GM23338 (cell line): ENCODE measurements around the gene TMA7B. TPM values are rescaled to one million over a fixed set of nuclear protein-coding genes. Genes with fewer than 3 reads are reported as not detected.

ENCODE experiments used
- ATAC-seq: fragments of 200-7000 bp; cut with Tn5 transposase; 3 replicates; pipeline ENCODE4 v1.9.1; 2020
- DNase-seq: peaks from one replicate; pipeline ENCODE4 v3.0.0-alpha.2; 2015; ENCODE audit warnings: low spot score
- H2AFZ ChIP-seq: fragments of 200-600 bp; sonication (generic); 2 replicates; pipeline ENCODE4 v1.8.0; 2016; ENCODE audit warnings: antibody characterized with exemption, mild to moderate bottlenecking, moderate library complexity
- H3F3A ChIP-seq: fragments of 200-600 bp; sonication (generic); replicated peaks from 2 replicates; pipeline ENCODE4 v1.8.0; 2017; ENCODE audit warnings: antibody characterized with exemption, mixed run types, low read depth
- H3K27ac ChIP-seq: fragments of 200-600 bp; sonication (generic); 2 replicates; pipeline ENCODE4 v1.6.1; 2016; ENCODE audit warnings: low read depth
- H3K27me3 ChIP-seq: fragments of 200-600 bp; sonication (generic); 2 replicates; pipeline ENCODE4 v1.8.0; 2016; ENCODE audit warnings: mild to moderate bottlenecking, mixed run types, moderate library complexity; ENCODE audit not compliant: insufficient read depth
- H3K36me3 ChIP-seq: fragments of 200-600 bp; sonication (generic); 2 replicates; pipeline ENCODE4 v1.8.0; 2016; ENCODE audit warnings: mild to moderate bottlenecking; ENCODE audit not compliant: insufficient read depth
- H3K4me1 ChIP-seq: fragments of 200-600 bp; sonication (generic); 2 replicates; pipeline ENCODE4 v1.8.0; 2016; ENCODE audit warnings: mild to moderate bottlenecking, moderate library complexity; ENCODE audit not compliant: insufficient read depth
- H3K4me2 ChIP-seq: fragments of 200-600 bp; sonication (generic); 2 replicates; pipeline ENCODE4 v1.7.1; 2017; ENCODE audit warnings: mixed run types
- H3K4me3 ChIP-seq: fragments of 200-600 bp; sonication (generic); 2 replicates; pipeline ENCODE4 v1.6.1; 2016; ENCODE audit warnings: mixed run types
- H3K79me2 ChIP-seq: fragments of 200-600 bp; sonication (generic); replicated peaks from 2 replicates; pipeline ENCODE4 v1.8.0; 2017; ENCODE audit warnings: mild to moderate bottlenecking; ENCODE audit not compliant: insufficient read depth
- H3K9me2 ChIP-seq: fragments of 200-600 bp; sonication (generic); 2 replicates; pipeline ENCODE4 v1.8.0; 2017; ENCODE audit not compliant: insufficient read depth
- H4K20me1 ChIP-seq: fragments of 200-600 bp; sonication (generic); replicated peaks from 2 replicates; pipeline ENCODE4 v1.8.0; 2017; ENCODE audit warnings: mild to moderate bottlenecking; ENCODE audit not compliant: insufficient read depth
- H3K27ac Mint-ChIP-seq: 2 replicates; pipeline ENCODE4 v1.8.0; 2020; ENCODE audit warnings: inconsistent platforms, mild to moderate bottlenecking, moderate library complexity, mixed read lengths
- H3K27me3 Mint-ChIP-seq: 3 replicates; pipeline ENCODE4 v1.8.0; 2022; ENCODE audit warnings: low read depth, mild to moderate bottlenecking, moderate library complexity, mixed read lengths, inconsistent platforms; ENCODE audit not compliant: insufficient read depth, poor library complexity
- H3K36me3 Mint-ChIP-seq: 3 replicates; pipeline ENCODE4 v1.8.0; 2021; ENCODE audit warnings: low read depth, mild to moderate bottlenecking, inconsistent platforms, moderate library complexity, mixed read lengths
- H3K4me1 Mint-ChIP-seq: 3 replicates; pipeline ENCODE4 v1.8.0; 2020; ENCODE audit warnings: mild to moderate bottlenecking, inconsistent platforms, mixed read lengths
- H3K4me3 Mint-ChIP-seq: 3 replicates; pipeline ENCODE4 v1.8.0; 2021; ENCODE audit warnings: moderate library complexity, mild to moderate bottlenecking, inconsistent platforms, mixed read lengths
- H3K9me3 Mint-ChIP-seq: 3 replicates; pipeline ENCODE4 v1.8.0; 2020; ENCODE audit warnings: moderate library complexity, mild to moderate bottlenecking, inconsistent platforms, mixed read lengths
- CREB1 ChIP-seq: fragments of 250-450 bp; sonication (Bioruptor Pico); IDR thresholded peaks from 2 replicates; pipeline ENCODE4 v1.5.0; 2020; ENCODE audit warnings: low read depth, mild to moderate bottlenecking, moderate library complexity
- EZH2 ChIP-seq: fragments of 200-600 bp; sonication (generic); IDR thresholded peaks from one replicate; pipeline ENCODE4 v1.8.0; 2017; ENCODE audit warnings: antibody characterized with exemption, mild to moderate bottlenecking, low read depth; ENCODE audit not compliant: unreplicated experiment
- EZH2phosphoT487 ChIP-seq: fragments of 200-600 bp; sonication (generic); IDR thresholded peaks from one replicate; pipeline ENCODE4 v1.8.1; 2018; ENCODE audit warnings: antibody characterized with exemption; ENCODE audit not compliant: unreplicated experiment
- JUNB ChIP-seq: IDR thresholded peaks from one replicate; pipeline ENCODE4 v1.6.1; 2016; ENCODE audit warnings: antibody characterized with exemption; ENCODE audit not compliant: unreplicated experiment
- NANOG ChIP-seq: IDR thresholded peaks from 2 replicates; pipeline ENCODE4 v1.6.1; 2016; ENCODE audit warnings: antibody characterized with exemption, borderline replicate concordance
- POLR2AphosphoS5 ChIP-seq: IDR thresholded peaks from 2 replicates; pipeline ENCODE4 v1.6.1; 2016; ENCODE audit warnings: antibody characterized with exemption, low read depth
- STAT1 ChIP-seq: IDR thresholded peaks from one replicate; pipeline ENCODE4 v1.6.1; 2016; ENCODE audit warnings: antibody characterized with exemption; ENCODE audit not compliant: unreplicated experiment
- ZNF114 ChIP-seq: fragments of 250-450 bp; sonication (Bioruptor Pico); IDR thresholded peaks from 2 replicates; pipeline ENCODE4 v1.5.0; 2020; ENCODE audit warnings: mild to moderate bottlenecking, moderate library complexity
- ZNF331 ChIP-seq: fragments of 250-450 bp; sonication (Bioruptor Pico); IDR thresholded peaks from 2 replicates; pipeline ENCODE4 v1.5.0; 2020; ENCODE audit warnings: low read depth, mild to moderate bottlenecking, moderate library complexity
- polyA plus RNA-seq: library from polyadenylated mRNA; unstranded; fragments of >200 nt; fragmentation: Nextera tagmentation; extraction: Ambion mirVana; gene quantifications from 2 replicates; pipeline ENCODE4 v1.2.1, GENCODE V29; 2016
- total RNA-seq: library from RNA; depleted of rRNA; stranded (reverse); fragments of >200 nt; shearing (Covaris generic); gene quantifications from 2 replicates; pipeline ENCODE4 v1.2.3, GENCODE V29; 2014
- TF ChIP-seq, protein P1 (sequence below): IDR thresholded peaks from 2 replicates; pipeline ENCODE4 v1.6.1; 2016; ENCODE audit warnings: antibody characterized with exemption
- TF ChIP-seq, protein P2 (sequence below), 2 experiments: fragments of 200-600 bp in 1 of 2; sonication (generic) in 1 of 2; conservative IDR thresholded peaks; 2 replicates each; pipeline versions ENCODE4 v1.5.1 to v1.6.1; 2016 to 2017; ENCODE audit warnings: antibody characterized with exemption in 2 of 2, low read depth in 2 of 2, mild to moderate bottlenecking in 2 of 2, moderate library complexity in 1 of 2

The TMA7B gene
- total and polyA plus RNA-seq, 2 experiments from 2014 or later = not detected

- peaks cover 3% of the 10 kb centered on the region for H3K4me1 Mint-ChIP-seq
- Histone ChIP-seq H3K27ac (no peak overlapping the region), H3K79me2 (no peaks in the 10 kb centered on the region), H3K4me1 (no peaks in the 10 kb centered on the region), H3K36me3 (no peaks in the 10 kb centered on the region), H3K4me3 (no peak overlapping the region), H4K20me1 (no peaks in the 10 kb centered on the region), H3F3A (no peaks in the 10 kb centered on the region), H3K9me2 (no peaks in the 10 kb centered on the region), H2AFZ (no peak overlapping the region), H3K4me2 (no peak overlapping the region), H3K27me3 (no peaks in the 10 kb centered on the region)
- TF ChIP-seq NANOG (no peak), STAT1 (no peak), EZH2 (no peak), ZNF331 (CRISPR knock-in tag) (no peak), ZNF114 (CRISPR knock-in tag) (no peak)
- TF ChIP-seq, protein P1, sequence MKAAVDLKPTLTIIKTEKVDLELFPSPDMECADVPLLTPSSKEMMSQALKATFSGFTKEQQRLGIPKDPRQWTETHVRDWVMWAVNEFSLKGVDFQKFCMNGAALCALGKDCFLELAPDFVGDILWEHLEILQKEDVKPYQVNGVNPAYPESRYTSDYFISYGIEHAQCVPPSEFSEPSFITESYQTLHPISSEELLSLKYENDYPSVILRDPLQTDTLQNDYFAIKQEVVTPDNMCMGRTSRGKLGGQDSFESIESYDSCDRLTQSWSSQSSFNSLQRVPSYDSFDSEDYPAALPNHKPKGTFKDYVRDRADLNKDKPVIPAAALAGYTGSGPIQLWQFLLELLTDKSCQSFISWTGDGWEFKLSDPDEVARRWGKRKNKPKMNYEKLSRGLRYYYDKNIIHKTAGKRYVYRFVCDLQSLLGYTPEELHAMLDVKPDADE = no peak
- no peaks in the 10 kb centered on the region for H3K9me3 Mint-ChIP-seq
- no peak overlapping the region for H3K4me3 Mint-ChIP-seq
- no peak overlapping the region for H3K27ac Mint-ChIP-seq
- H3K27me3 Mint-ChIP-seq = peaks cover 10% of the 10 kb centered on the region
- H3K36me3 Mint-ChIP-seq = no peaks in the 10 kb centered on the region
- ATAC-seq (no peak), DNase-seq (no peak)
Observed at GRCh38 chr22:39984006-39984405, 23.8 kb downstream of the TMA7B start.

- no peak overlapping the region for H3K27ac Mint-ChIP-seq
- H2AFZ ChIP-seq = no peak overlapping the region
- H3K79me2 ChIP-seq = no peaks in the 10 kb centered on the region
- H3K36me3 Mint-ChIP-seq = no peaks in the 10 kb centered on the region
- no peak overlapping the region for H3K4me3 Mint-ChIP-seq
- peaks cover 10% of the 10 kb centered on the region for H3K27me3 Mint-ChIP-seq
- no peak for TF ChIP-seq EZH2
- H3K36me3 ChIP-seq = no peaks in the 10 kb centered on the region
- H3K27ac ChIP-seq = no peak overlapping the region
- no peaks in the 10 kb centered on the region for H3K27me3 ChIP-seq
- H3F3A ChIP-seq = no peaks in the 10 kb centered on the region
- no peaks in the 10 kb centered on the region for H3K9me2 ChIP-seq
- peaks cover 9% of the 10 kb centered on the region for H3K4me1 Mint-ChIP-seq
- H3K4me3 ChIP-seq = no peak overlapping the region
- peaks cover 7% of the 10 kb centered on the region; the same call in 1 of the 2 replicates for H3K4me1 ChIP-seq
- no peak for DNase-seq
- H4K20me1 ChIP-seq = no peaks in the 10 kb centered on the region
- ATAC-seq = no peak
- no peaks in the 10 kb centered on the region for H3K9me3 Mint-ChIP-seq
- H3K4me2 ChIP-seq = no peak overlapping the region
Observed at GRCh38 chr22:39984746-39985145, 24.5 kb downstream of the TMA7B start.

DNA sequence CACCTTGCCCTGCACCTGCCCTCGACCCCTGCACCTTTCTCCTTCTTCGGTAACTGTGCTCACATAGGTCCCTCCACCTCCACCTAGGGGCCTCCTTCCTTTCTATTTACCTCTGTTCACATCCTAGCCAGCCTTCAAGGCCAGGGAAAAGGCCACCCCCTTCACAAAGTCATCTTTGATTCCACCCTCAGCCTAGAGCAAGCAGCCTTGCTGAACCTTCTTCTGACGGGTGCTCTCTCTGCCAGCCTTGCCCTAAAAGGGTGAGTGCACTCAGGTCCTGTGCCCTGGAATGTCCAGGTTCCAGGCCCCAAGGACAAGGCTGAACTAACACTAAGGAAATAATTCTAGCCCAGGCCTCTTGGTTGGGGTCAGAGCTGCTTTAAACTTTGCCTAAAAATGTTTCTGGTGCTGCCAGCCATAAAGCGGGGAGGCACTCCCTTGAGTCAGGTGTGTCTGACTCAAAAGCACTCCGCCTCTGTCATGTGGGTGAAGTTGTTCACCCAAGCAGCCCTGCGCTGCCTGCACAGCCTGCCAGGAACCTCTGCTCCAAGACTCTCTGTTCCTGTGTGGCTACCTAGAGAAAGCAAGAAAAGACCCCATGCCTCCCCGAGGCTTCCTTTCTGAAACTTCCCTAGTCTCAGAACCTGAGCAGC lies 25.3 kb downstream of the TMA7B start:
- DNase-seq (no peak), ATAC-seq (no peak)
- no peaks in the 10 kb centered on the region for H4K20me1 ChIP-seq
- no peaks in the 10 kb centered on the region for H3F3A ChIP-seq
- Mint-ChIP-seq H3K4me1 (peaks cover 11% of the 10 kb centered on the region), H3K9me3 (no peaks in the 10 kb centered on the region), H3K36me3 (no peaks in the 10 kb centered on the region), H3K4me3 (no peak overlapping the region), H3K27ac (no peak overlapping the region), H3K27me3 (peaks cover 10% of the 10 kb centered on the region)
- H2AFZ ChIP-seq = no peak overlapping the region
- no peaks in the 10 kb centered on the region for H3K9me2 ChIP-seq
- H3K36me3 ChIP-seq = no peaks in the 10 kb centered on the region
- H3K4me2 ChIP-seq = no peak overlapping the region
- H3K4me3 ChIP-seq = no peak overlapping the region
- H3K4me1 ChIP-seq = peaks cover 11% of the 10 kb centered on the region; the same call in 1 of the 2 replicates
- H3K27me3 ChIP-seq = no peaks in the 10 kb centered on the region
- no peaks in the 10 kb centered on the region for H3K79me2 ChIP-seq
- no peak overlapping the region for H3K27ac ChIP-seq
- TF ChIP-seq ZNF331 (CRISPR knock-in tag) (no peak), JUNB (no peak), EZH2phosphoT487 (no peak), STAT1 (no peak), POLR2AphosphoS5 (no peak), NANOG (no peak), ZNF114 (CRISPR knock-in tag) (no peak), CREB1 (CRISPR knock-in tag) (no peak)
- TF ChIP-seq, protein P2, sequence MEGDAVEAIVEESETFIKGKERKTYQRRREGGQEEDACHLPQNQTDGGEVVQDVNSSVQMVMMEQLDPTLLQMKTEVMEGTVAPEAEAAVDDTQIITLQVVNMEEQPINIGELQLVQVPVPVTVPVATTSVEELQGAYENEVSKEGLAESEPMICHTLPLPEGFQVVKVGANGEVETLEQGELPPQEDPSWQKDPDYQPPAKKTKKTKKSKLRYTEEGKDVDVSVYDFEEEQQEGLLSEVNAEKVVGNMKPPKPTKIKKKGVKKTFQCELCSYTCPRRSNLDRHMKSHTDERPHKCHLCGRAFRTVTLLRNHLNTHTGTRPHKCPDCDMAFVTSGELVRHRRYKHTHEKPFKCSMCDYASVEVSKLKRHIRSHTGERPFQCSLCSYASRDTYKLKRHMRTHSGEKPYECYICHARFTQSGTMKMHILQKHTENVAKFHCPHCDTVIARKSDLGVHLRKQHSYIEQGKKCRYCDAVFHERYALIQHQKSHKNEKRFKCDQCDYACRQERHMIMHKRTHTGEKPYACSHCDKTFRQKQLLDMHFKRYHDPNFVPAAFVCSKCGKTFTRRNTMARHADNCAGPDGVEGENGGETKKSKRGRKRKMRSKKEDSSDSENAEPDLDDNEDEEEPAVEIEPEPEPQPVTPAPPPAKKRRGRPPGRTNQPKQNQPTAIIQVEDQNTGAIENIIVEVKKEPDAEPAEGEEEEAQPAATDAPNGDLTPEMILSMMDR (conservative IDR thresholded peaks at IDR 0.05; ENCODE audit: low read depth in 2 of 2) = no peak
- TF ChIP-seq, protein P1 = no peak
